Keratinocyte (primary cell): ENCODE results near the gene MAVS. TPM values are rescaled to one million over a fixed set of nuclear protein-coding genes. Genes with fewer than 3 reads are reported as not detected.

Experiments used
- DNase-seq: peaks from one replicate; pipeline ENCODE4 v3.0.0-alpha.2; 2011; ENCODE audit warnings: low read depth, missing footprints, low spot score
- FAIRE-seq: peaks from 2 replicates; lab custom pipeline; 2011; peaks lifted over from hg19 to GRCh38; lab: Jason Lieb, UNC
- H2AFZ ChIP-seq: 2 replicates; pipeline ENCODE4 v1.6.0; 2012; ENCODE audit warnings: low read length, control low read depth, inconsistent platforms; ENCODE audit not compliant: control insufficient read depth
- H3K27ac ChIP-seq: 2 replicates; pipeline ENCODE4 v1.5.1; 2011; ENCODE audit warnings: low read length; ENCODE audit not compliant: control insufficient read depth, insufficient read depth
- H3K27me3 ChIP-seq: 3 replicates; pipeline ENCODE4 v1.6.0; 2011; ENCODE audit warnings: low read length; ENCODE audit not compliant: control insufficient read depth, insufficient read depth; ENCODE audit errors: extremely low read depth
- H3K36me3 ChIP-seq, 2 experiments: 2 replicates in 1 of 2; 3 replicates in 1 of 2; pipeline ENCODE4 v1.5.1; 2011; ENCODE audit warnings: low read length in 2 of 2, mild to moderate bottlenecking in 1 of 2; ENCODE audit not compliant: control insufficient read depth in 2 of 2, insufficient read depth in 2 of 2; ENCODE audit errors: extremely low read depth in 1 of 2
- H3K4me1 ChIP-seq: 3 replicates; pipeline ENCODE4 v1.5.1; 2011; ENCODE audit warnings: low read length; ENCODE audit not compliant: control insufficient read depth, insufficient read depth; ENCODE audit errors: extremely low read depth
- H3K4me2 ChIP-seq: 3 replicates; pipeline ENCODE4 v1.6.0; 2011; ENCODE audit warnings: low read depth, low read length; ENCODE audit not compliant: control insufficient read depth, insufficient read depth; ENCODE audit errors: extremely low read depth
- H3K4me3 ChIP-seq, 3 experiments: fragments of 200-600 bp in 1 of 3; sonication (generic) in 1 of 3; 2 replicates in 2 of 3; 3 replicates in 1 of 3; pipeline ENCODE4 v1.5.1; 2011 to 2016; ENCODE audit warnings: low read length in 3 of 3, mild to moderate bottlenecking in 3 of 3, control low read depth in 2 of 3, inconsistent platforms in 1 of 3, low read depth in 1 of 3, mixed read lengths in 1 of 3, mixed run types in 1 of 3, moderate library complexity in 1 of 3; ENCODE audit not compliant: control insufficient read depth in 2 of 3, insufficient read depth in 2 of 3; ENCODE audit errors: extremely low read depth in 1 of 3
- H3K79me2 ChIP-seq: 2 replicates; pipeline ENCODE4 v1.6.0; 2012; ENCODE audit warnings: low read length; ENCODE audit not compliant: control insufficient read depth, insufficient read depth
- H3K9ac ChIP-seq: 3 replicates; pipeline ENCODE4 v1.6.0; 2011; ENCODE audit warnings: low read length; ENCODE audit not compliant: control insufficient read depth, insufficient read depth; ENCODE audit errors: extremely low read depth
- H3K9me1 ChIP-seq: 3 replicates; pipeline ENCODE4 v1.6.0; 2011; ENCODE audit warnings: low read length; ENCODE audit not compliant: control insufficient read depth, insufficient read depth; ENCODE audit errors: extremely low read depth
- H3K9me3 ChIP-seq: 2 replicates; pipeline ENCODE4 v1.5.1; 2012; ENCODE audit warnings: low read depth, low read length; ENCODE audit not compliant: control insufficient read depth
- H4K20me1 ChIP-seq: 3 replicates; pipeline ENCODE4 v1.6.0; 2011; ENCODE audit warnings: low read length; ENCODE audit not compliant: control insufficient read depth, insufficient read depth; ENCODE audit errors: extremely low read depth
- CTCF ChIP-seq, 3 experiments: IDR thresholded peaks in 1 of 3; conservative IDR thresholded peaks in 1 of 3; optimal IDR thresholded peaks in 1 of 3; 2 replicates in 2 of 3; 3 replicates in 1 of 3; pipeline versions ENCODE3 to v1.5.1; 2011; ENCODE audit warnings: low read length in 3 of 3, mild to moderate bottlenecking in 3 of 3, moderate library complexity in 2 of 3, control low read depth in 1 of 3, inconsistent platforms in 1 of 3; ENCODE audit not compliant: insufficient read depth in 2 of 3; ENCODE audit errors: extremely low read depth in 1 of 3
- EZH2 ChIP-seq: IDR thresholded peaks from one replicate; pipeline ENCODE4 v1.6.1; 2012; ENCODE audit warnings: inconsistent platforms, mild to moderate bottlenecking, low read length, moderate library complexity
- dilution Hi-C: fragments of 300-500 bp; cut with MboI; formaldehyde crosslinking; loops from one replicate; pipeline ENCODE4 v1.7.0; 2020; ENCODE audit warnings: low sequenced_read_pairs; ENCODE audit not compliant: extremely low pct_ligation_motif_present
- polyA plus RNA-seq, 5 experiments: library from polyadenylated mRNA; depleted of rRNA in 3 of 5; stranded (reverse) in 3 of 5; stranded (forward) in 1 of 5; unstranded in 1 of 5; fragments of >200 nt; gene quantifications; 1 replicate in 1 of 5; 2 replicates in 3 of 5; 3 replicates in 1 of 5; pipeline versions ENCODE4 v1.2.1 to v1.2.3, GENCODE V29; 2011 to 2012; ENCODE audit warnings: missing spikeins in 2 of 5, low read depth in 1 of 5, low replicate concordance in 1 of 5

MAVS gene
- polyA plus RNA-seq, 1 donor (not counting 4 experiments of a cell fraction or from before 2014, with no cell fraction given) = 15.1 TPM

GRCh38 chr20:3861191-3861590 is 14.6 kb downstream of the MAVS start:
- DNase-seq (no peak), FAIRE-seq (no peak)
- Histone ChIP-seq H3K4me1 (no peaks in the 10 kb centered on the region), H4K20me1 (no peaks in the 10 kb centered on the region), H2AFZ (no peak overlapping the region), H3K9me3 (no peaks in the 10 kb centered on the region), H3K79me2 (no peaks in the 10 kb centered on the region), H3K4me2 (no peak overlapping the region), H3K9ac (no peak overlapping the region), H3K36me3 (peaks cover 39 to 51% of the 10 kb centered on the region in 2 experiments), H3K27me3 (no peaks in the 10 kb centered on the region), H3K9me1 (no peaks in the 10 kb centered on the region), H3K27ac (no peak overlapping the region), H3K4me3 (no peak overlapping the region)
- dilution Hi-C loops = no loop called here
- TF ChIP-seq EZH2 (no peak), CTCF (optimal IDR thresholded peaks at IDR 0.05 in 1 of 3, IDR thresholded peaks at IDR 0.05 in 1 of 3, conservative IDR thresholded peaks at IDR 0.05 in 1 of 3; ENCODE audit: extremely low read depth in 1 of 3, insufficient read depth in 2 of 3, low read length in 3 of 3) (no peak)

- no peaks in the 10 kb centered on the region for H4K20me1 ChIP-seq
- no peaks in the 10 kb centered on the region for H3K9me1 ChIP-seq
- no peak overlapping the region for H3K9ac ChIP-seq
- H3K36me3 ChIP-seq = peaks cover 42 to 51% of the 10 kb centered on the region in 2 experiments
- H3K9me3 ChIP-seq = no peaks in the 10 kb centered on the region
- FAIRE-seq (no peak), DNase-seq (no peak)
- no peak overlapping the region for H3K27ac ChIP-seq
- H3K4me3 ChIP-seq = no peak overlapping the region
- H3K4me2 ChIP-seq = no peak overlapping the region
- dilution Hi-C loops = no loop called here
- TF ChIP-seq CTCF (optimal IDR thresholded peaks at IDR 0.05 in 1 of 3, IDR thresholded peaks at IDR 0.05 in 1 of 3, conservative IDR thresholded peaks at IDR 0.05 in 1 of 3; ENCODE audit: extremely low read depth in 1 of 3, insufficient read depth in 2 of 3, low read length in 3 of 3) (no peak), EZH2 (no peak)
- no peaks in the 10 kb centered on the region for H3K79me2 ChIP-seq
- H3K27me3 ChIP-seq = no peaks in the 10 kb centered on the region
- no peaks in the 10 kb centered on the region for H3K4me1 ChIP-seq
- H2AFZ ChIP-seq = no peak overlapping the region
These were observed 15.7 kb downstream of the MAVS start for GRCh38 chr20:3862333-3862732.
